H54 (cell line): ENCODE data around the gene GRIN2D.
"Not testable (repeated sequence)": the region's sequence is repeated elsewhere in the genome, so short reads cannot be mapped to it uniquely, and the experiment has no call there.

ENCODE experiments used
- DNase-seq: peaks from one replicate; pipeline ENCODE4 v3.0.0; 2011; ENCODE audit warnings: low spot score, mixed read lengths; ENCODE audit not compliant: insufficient read length
- FAIRE-seq: peaks from 3 replicates; lab custom pipeline; 2011; peaks lifted over from hg19 to GRCh38; lab: Jason Lieb, UNC
- POLR2A ChIP-seq: IDR thresholded peaks from 2 replicates; pipeline ENCODE4 v1.6.1; 2011; ENCODE audit warnings: low read depth, mild to moderate bottlenecking, low read length

The GRIN2D gene

GRCh38 chr19:48382286-48382685 lies 11.2 kb upstream of the GRIN2D start:
- DNase-seq (no peak), FAIRE-seq (no peak)
- no peak for TF ChIP-seq POLR2A

GRCh38 chr19:48385461-48386087 lies 7.9 kb upstream of the GRIN2D start:
- TF ChIP-seq POLR2A = no peak
- DNase-seq = no peak
- no peak for FAIRE-seq

- FAIRE-seq = no peak
- no peak for DNase-seq
- TF ChIP-seq POLR2A = no peak
These were observed 6.5 kb upstream of the GRIN2D start for GRCh38 chr19:48386981-48387380.

- TF ChIP-seq POLR2A = no peak
- FAIRE-seq (no peak), DNase-seq (no peak)
These were observed 3.0 kb upstream of the GRIN2D start for GRCh38 chr19:48390188-48391099.

GRCh38 chr19:48391100-48392005 lies 2.1 kb upstream of the GRIN2D start, which contains the start of gene KDELR1:
Gene KDELR1, minus strand, starts transcription at chr19:48391551. Its CDS starts 193 bp downstream, at chr19:48391358.
- no peak for FAIRE-seq
- no peak for DNase-seq
- TF ChIP-seq POLR2A = no peak; the same call in 1 of the 2 replicates

GRCh38 chr19:48392006-48392344 lies 1.5 kb upstream of the GRIN2D start:
- FAIRE-seq, DNase-seq: not testable (repeated sequence)

GRCh38 chr19:48392860-48393558 lies 459 bp upstream of the GRIN2D start:
- no peak for FAIRE-seq

GRCh38 chr19:48394331-48395169 lies 1.1 kb downstream of the GRIN2D start:
- DNase-seq (no peak), FAIRE-seq (no peak)
- no peak for TF ChIP-seq POLR2A

More at GRCh38 chr19:48392860-48393558, 459 bp upstream of the GRIN2D start:
- no peak for TF ChIP-seq POLR2A
- no peak for DNase-seq

GRCh38 chr19:48395170-48395455 lies 1.6 kb downstream of the GRIN2D start:
- FAIRE-seq = no peak
- no peak for TF ChIP-seq POLR2A
- no peak for DNase-seq

GRCh38 chr19:48395499-48395898 lies 2.0 kb downstream of the GRIN2D start:
- FAIRE-seq = no peak
- no peak for DNase-seq
- no peak for TF ChIP-seq POLR2A

- FAIRE-seq = no peak
These were observed 2.8 kb downstream of the GRIN2D start for GRCh38 chr19:48396016-48396823.

GRCh38 chr19:48396824-48397176 lies 3.3 kb downstream of the GRIN2D start:
- FAIRE-seq (no peak), DNase-seq (no peak)
- TF ChIP-seq POLR2A = no peak

More at GRCh38 chr19:48396016-48396823, 2.8 kb downstream of the GRIN2D start:
- no peak for DNase-seq
- TF ChIP-seq POLR2A = no peak
